Omental fat pad (tissue), 4 donors: Measurements from ENCODE around the gene MOK. TPM values are rescaled to one million over a fixed set of nuclear protein-coding genes. Genes with fewer than 3 reads are reported as not detected.

ENCODE experiments used
- ATAC-seq: fragments of 150-250 bp; one replicate; pipeline ENCODE4 v1.9.1; 2016; ENCODE audit warnings: mild to moderate bottlenecking, moderate library complexity; ENCODE audit not compliant: low FRiP score
- DNase-seq: peaks from one replicate; pipeline ENCODE4 v3.0.0-alpha.2; 2019; ENCODE audit warnings: low spot score
- total RNA-seq, 4 donors: library from RNA; depleted of rRNA; stranded (reverse); fragments of >200 nt; gene quantifications; one replicate each; pipeline ENCODE4 v1.1.0, GENCODE V29; 2016
- TF ChIP-seq, protein P1 (sequence below), 3 donors: fragments of 450-650 bp; IDR thresholded peaks; one replicate each; pipeline ENCODE4 v1.5.1; 2016 to 2017; ENCODE audit warnings: antibody characterized with exemption in 3 of 3, mild to moderate bottlenecking in 3 of 3, moderate library complexity in 2 of 3

MOK gene
- total RNA-seq, 4 donors from 2014 or later, result 11.6 to 21.9 (median 12.6) TPM

DNA sequence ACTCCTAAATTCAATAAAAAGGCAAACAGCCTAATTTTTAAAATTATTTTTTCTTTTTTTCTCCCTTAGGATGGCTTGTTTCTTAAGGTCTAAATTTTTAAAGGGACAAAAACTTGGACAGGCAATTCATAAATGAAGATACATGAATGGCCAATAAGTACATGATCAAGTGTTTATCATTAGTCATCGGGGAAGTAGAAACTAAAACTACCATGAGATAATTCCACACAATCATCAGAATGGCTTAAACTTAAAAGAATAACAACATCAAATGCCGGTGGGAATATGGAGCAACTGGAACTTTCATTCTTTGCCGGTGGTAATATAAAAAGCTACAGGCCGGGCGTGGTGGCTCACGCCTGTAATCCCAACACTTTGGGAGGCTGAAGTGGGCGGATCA is 29.1 kb downstream of the MOK start:
- ATAC-seq, result no peak
- no peak for DNase-seq
- TF ChIP-seq, protein P1, sequence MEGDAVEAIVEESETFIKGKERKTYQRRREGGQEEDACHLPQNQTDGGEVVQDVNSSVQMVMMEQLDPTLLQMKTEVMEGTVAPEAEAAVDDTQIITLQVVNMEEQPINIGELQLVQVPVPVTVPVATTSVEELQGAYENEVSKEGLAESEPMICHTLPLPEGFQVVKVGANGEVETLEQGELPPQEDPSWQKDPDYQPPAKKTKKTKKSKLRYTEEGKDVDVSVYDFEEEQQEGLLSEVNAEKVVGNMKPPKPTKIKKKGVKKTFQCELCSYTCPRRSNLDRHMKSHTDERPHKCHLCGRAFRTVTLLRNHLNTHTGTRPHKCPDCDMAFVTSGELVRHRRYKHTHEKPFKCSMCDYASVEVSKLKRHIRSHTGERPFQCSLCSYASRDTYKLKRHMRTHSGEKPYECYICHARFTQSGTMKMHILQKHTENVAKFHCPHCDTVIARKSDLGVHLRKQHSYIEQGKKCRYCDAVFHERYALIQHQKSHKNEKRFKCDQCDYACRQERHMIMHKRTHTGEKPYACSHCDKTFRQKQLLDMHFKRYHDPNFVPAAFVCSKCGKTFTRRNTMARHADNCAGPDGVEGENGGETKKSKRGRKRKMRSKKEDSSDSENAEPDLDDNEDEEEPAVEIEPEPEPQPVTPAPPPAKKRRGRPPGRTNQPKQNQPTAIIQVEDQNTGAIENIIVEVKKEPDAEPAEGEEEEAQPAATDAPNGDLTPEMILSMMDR (IDR thresholded peaks at IDR 0.05), result no peak

DNA sequence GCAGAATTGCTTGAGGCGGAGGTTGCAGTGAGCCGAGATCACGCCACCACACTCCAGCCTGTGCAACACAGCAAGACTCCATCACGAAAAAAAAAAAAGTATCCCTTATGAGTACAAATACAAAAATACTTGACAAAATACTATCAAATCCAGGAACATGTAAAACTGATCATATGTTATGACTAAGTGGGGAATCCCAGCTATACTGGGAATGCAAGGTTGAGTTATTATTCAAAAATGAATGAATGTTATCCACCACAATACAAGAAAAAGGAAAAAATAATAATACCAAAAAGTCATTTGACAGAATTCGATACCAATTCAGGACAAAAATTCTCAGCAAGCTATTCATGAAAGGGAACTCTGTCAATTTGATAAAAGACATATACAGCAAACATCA is 32.6 kb downstream of the MOK start:
- DNase-seq (no peak), ATAC-seq (no peak)
- TF ChIP-seq, protein P1 (IDR thresholded peaks at IDR 0.05), result no peak

DNA sequence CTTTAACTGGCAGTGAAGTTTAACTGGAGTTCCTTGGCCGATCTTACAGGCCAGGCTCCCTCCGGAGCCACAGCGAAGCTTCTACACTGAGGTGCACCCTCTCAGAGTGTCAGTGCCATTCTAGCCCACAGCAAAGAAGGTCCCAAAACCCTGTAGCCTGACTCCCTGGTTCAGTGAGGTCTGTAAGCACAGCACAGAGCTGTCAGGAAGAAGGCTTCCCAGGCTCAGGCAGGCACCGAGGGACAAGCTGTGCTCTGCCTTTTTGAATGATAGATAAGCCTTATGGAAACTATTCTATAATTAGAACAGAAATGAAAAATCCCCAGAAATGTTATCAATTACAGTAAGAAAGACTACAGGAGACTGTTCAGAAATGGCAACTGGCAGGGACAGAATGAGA is 40.2 kb downstream of the MOK start:
- TF ChIP-seq, protein P1 (IDR thresholded peaks at IDR 0.05), result no peak
- no peak for ATAC-seq

DNA sequence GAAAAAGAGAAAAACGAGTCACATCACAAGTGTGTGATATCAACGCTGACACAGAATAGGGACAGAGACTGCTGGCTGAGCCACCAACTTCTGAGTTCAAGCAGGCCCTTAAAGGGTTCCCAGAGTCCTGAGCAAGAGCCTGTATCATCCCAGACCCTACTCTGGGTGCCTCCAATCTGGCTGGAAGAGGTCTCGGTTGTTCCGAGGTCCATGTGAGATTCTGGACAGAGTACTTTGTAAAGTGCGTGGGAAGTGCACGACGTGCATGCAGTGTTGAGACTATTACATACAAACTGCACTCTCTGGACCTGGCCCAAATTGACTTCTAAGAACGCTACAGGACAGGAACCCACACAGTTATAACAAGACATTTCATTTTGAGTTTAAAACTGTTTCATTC is 40.6 kb downstream of the MOK start:
- TF ChIP-seq, protein P1 (IDR thresholded peaks at IDR 0.05), result no peak
- ATAC-seq (no peak), DNase-seq (no peak)

More for the DNA sequence above, 40.2 kb downstream of the MOK start:
- DNase-seq, result no peak

DNA sequence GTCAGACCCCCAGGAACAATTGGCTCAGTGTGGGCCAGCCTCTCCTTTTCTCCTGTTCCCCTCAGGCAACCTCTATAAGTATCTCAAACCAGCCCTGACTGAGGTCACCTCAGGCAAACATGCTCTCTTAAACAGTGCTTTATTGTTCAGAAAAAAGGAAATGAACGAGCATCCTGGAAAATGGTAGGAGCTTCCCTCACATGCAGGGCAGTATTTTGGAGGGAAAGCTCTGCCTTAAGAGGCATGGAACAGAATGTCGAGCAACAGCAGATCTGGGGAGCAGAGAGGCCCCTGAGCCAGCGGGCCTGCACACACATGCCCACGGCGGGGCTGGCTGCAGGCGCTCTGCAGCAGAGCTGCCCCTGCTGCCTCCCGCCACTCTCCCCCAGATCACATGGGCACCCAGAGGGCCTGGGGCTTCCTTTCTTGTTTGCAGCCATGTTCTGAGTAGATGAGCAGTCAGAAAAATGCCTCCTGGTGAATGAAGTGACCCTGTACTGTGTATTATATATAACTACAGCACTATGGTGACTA is 42.0 kb downstream of the MOK start:
- TF ChIP-seq, protein P1 (IDR thresholded peaks at IDR 0.05), result no peak
- DNase-seq, result no peak
- ATAC-seq, result no peak

DNA sequence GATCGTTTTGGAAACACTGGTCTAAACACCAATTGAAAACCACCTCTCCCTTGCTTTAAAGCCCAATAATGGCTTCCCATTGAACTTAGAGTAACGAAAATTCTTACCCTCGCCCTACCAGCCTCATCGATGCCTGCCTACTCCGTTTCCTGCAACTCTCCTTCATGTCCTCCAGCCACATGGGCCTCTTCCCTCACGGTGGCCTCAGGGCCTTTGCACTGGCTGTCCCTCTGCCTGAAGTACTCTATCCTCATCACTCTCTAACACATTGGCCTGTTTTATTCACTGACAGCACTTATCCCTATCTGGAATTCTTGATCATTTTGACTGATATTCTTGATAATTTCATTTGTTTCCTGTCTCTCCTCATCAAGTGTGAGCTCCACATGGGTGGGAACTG is 46.8 kb downstream of the MOK start:
- DNase-seq (no peak), ATAC-seq (no peak)
- TF ChIP-seq, protein P1 (IDR thresholded peaks at IDR 0.05), result no peak

DNA sequence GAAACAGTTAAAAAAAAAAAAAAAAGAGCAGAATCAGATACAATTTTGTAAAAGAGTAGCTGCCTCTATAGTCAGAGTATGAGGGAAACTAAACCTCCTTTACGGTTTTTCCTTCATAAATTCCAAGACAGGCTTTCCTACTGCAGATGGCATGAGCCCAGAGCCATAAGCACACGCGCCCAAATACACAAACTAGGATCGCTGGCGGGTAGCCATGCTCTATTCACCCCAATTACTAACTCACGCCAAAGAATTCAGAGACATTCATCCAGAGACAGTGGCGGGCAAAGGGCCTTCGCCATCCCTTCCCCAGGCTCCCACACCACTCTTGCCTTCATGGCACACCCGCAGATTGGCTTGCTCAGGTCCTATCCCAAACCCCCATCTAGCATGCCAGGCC is 48.2 kb downstream of the MOK start:
- TF ChIP-seq, protein P1 (IDR thresholded peaks at IDR 0.05), result no peak
- ATAC-seq (no peak), DNase-seq (no peak)
